GM10847 (cell line): ENCODE measurements around the gene ZNF197.

Experiments
- POLR2A ChIP-seq: IDR thresholded peaks from 2 replicates; pipeline ENCODE4 v1.6.1; 2011; ENCODE audit not compliant: insufficient read length; ENCODE audit errors: extremely low read depth

ZNF197 gene

DNA sequence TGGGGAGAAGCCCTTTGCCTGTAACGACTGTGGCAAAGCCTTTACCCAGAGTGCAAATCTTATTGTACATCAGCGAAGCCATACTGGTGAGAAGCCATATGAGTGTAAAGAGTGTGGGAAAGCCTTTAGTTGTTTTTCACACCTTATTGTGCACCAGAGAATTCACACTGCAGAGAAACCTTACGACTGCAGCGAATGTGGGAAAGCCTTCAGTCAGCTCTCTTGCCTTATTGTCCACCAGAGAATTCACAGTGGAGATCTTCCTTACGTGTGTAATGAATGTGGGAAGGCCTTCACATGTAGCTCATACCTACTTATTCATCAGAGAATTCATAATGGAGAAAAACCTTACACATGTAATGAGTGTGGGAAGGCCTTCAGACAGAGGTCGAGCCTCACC lies 34.6 kb downstream of the ZNF197 start:
- no peak for TF ChIP-seq POLR2A

GRCh38 chr3:44661189-44661588 lies 36.4 kb downstream of the ZNF197 start:
- TF ChIP-seq POLR2A = no peak

GRCh38 chr3:44665173-44665572 lies 40.3 kb downstream of the ZNF197 start:
- no peak for TF ChIP-seq POLR2A

- TF ChIP-seq POLR2A = no peak
These were observed 41.5 kb downstream of the ZNF197 start for GRCh38 chr3:44666346-44666745.

DNA sequence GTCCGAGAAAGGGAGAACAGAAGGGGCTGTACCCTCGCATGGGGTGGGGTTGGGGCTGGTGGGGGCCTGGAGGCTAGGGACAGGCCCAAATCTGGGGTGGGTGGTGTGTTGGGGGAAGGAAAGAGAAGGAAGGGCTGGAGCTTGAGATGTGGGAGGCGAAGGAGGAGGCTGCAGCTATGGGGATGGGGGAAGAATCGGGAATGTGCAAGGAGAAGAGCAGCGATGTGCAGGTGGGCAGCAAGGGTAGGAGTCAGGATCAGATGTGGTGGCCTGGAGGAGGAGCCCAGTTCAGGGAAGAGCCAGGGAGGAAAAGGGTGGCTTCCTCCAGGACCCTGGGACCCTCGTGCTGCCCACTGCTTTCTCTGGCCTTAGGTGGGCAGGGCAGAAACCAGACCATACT lies 44.9 kb downstream of the ZNF197 start:
- TF ChIP-seq POLR2A = no peak

- no peak for TF ChIP-seq POLR2A
These were observed 49.4 kb downstream of the ZNF197 start for GRCh38 chr3:44674211-44674610.

DNA sequence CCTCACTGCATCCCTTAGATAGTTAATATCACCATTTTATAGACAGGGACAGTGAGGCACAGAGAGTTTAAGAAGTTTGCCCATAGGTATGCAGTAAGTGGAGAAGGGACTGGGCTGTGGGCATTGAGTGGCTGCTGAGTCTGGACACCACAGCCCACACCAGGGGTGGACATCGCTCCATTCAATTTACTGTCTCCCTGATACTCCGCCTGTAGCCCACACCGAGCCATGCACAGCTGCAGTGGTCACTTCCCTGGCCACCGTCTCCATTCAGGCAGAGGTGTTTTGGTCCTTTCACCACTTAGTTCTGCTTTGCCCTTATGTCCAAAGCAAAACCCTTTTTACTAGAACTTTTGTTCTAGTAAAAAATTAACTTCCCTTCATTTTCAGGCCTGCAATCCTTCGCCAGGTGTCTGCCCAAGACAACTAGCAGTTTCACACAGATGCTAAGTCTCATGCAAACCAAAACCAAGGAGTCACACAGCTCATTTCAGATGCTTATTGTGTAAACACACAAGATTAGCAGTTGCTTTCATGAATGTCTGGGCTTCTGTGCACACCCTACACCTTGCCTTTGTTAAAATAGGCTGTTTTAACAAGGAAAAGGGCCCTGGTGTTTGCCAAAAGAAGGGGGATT lies 53.8 kb downstream of the ZNF197 start:
- no peak for TF ChIP-seq POLR2A

- no peak for TF ChIP-seq POLR2A
These were observed 56.2 kb downstream of the ZNF197 start for GRCh38 chr3:44680921-44681455.

- no peak for TF ChIP-seq POLR2A
These were observed 57.5 kb downstream of the ZNF197 start for GRCh38 chr3:44682182-44682896.

GRCh38 chr3:44685128-44685800 lies 60.4 kb downstream of the ZNF197 start:
- TF ChIP-seq POLR2A = peak; percentile 45

DNA sequence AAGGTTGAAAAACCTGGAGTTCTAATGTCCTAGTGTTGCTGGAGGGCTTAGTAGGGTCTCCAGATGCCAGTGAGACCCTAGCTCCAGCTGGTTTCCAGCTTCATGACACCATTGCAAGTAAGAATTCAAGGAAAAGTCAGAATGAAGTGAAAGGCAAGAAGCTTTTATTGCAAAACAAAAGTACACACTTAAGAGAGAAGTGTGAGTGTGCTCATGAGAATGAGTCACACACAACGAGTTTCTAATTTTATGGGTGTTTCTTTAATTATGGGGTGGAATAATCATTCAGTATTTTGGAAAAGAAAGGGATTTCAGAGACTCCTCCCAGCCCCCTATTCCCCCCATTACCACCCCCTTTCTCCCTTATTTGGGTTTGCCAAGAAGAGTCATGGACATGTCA lies 63.1 kb downstream of the ZNF197 start:
- TF ChIP-seq POLR2A = no peak
